Fibroblast of skin of scalp (primary cell): ENCODE data around the gene ANGPTL4.
"Not testable (repeated sequence)": the region's sequence is repeated elsewhere in the genome, so short reads cannot be mapped to it uniquely, and the experiment has no call there.

Experiments used
- DNase-seq: peaks from one replicate; pipeline ENCODE4 v3.0.0-alpha.2; 2013

The ANGPTL4 gene

GRCh38 chr19:8391198-8392016 is 27.5 kb downstream of the ANGPTL4 start:
- DNase-seq, result no peak

- DNase-seq, result no peak
Observed at GRCh38 chr19:8392017-8392591, 28.1 kb downstream of the ANGPTL4 start.

- DNase-seq, result no peak
Observed at GRCh38 chr19:8393192-8393870, 29.4 kb downstream of the ANGPTL4 start.

- DNase-seq, result no peak
Observed at GRCh38 chr19:8393871-8394250, 29.9 kb downstream of the ANGPTL4 start.

- no peak for DNase-seq
Observed at GRCh38 chr19:8395621-8396082, 31.7 kb downstream of the ANGPTL4 start.

GRCh38 chr19:8396185-8396562 is 32.2 kb downstream of the ANGPTL4 start:
- DNase-seq, result no peak

GRCh38 chr19:8396563-8397203 is 32.7 kb downstream of the ANGPTL4 start:
- DNase-seq, result peak; percentile 66

- no peak for DNase-seq
Observed at GRCh38 chr19:8397271-8397670, 33.3 kb downstream of the ANGPTL4 start.

GRCh38 chr19:8397746-8398310 is 33.9 kb downstream of the ANGPTL4 start:
- no peak for DNase-seq

- no peak for DNase-seq
Observed at GRCh38 chr19:8398311-8398771, 34.4 kb downstream of the ANGPTL4 start.

GRCh38 chr19:8399681-8400188 is 35.8 kb downstream of the ANGPTL4 start:
- no peak for DNase-seq

- DNase-seq, result no peak
Observed at GRCh38 chr19:8401981-8402411, 38.0 kb downstream of the ANGPTL4 start.

GRCh38 chr19:8403098-8403819 is 39.3 kb downstream of the ANGPTL4 start:
- DNase-seq, result no peak

GRCh38 chr19:8403820-8404109 is 39.8 kb downstream of the ANGPTL4 start:
- DNase-seq, result no peak

- DNase-seq, result no peak
Observed at GRCh38 chr19:8404391-8405151, 40.6 kb downstream of the ANGPTL4 start.

- DNase-seq, result not testable (repeated sequence)
Observed at GRCh38 chr19:8410718-8411117, 46.8 kb downstream of the ANGPTL4 start.

GRCh38 chr19:8412783-8413628 is 49.1 kb downstream of the ANGPTL4 start, which contains the start of gene MARCHF2:
MARCHF2 (plus strand) TSS chr19:8413305; CDS start chr19:8421841, 8,536 bp downstream.
- peak; percentile 97 for DNase-seq

GRCh38 chr19:8413629-8413995 is 49.7 kb downstream of the ANGPTL4 start:
- DNase-seq, result no peak

- no peak for DNase-seq
Observed at GRCh38 chr19:8416796-8417195, 52.8 kb downstream of the ANGPTL4 start.
